GM18873 (cell line): Measurements from ENCODE around the gene CSNK2B.

Experiments used
- ATAC-seq: cut with Tn5 transposase; IDR thresholded peaks from one replicate; pipeline ENCODE4 v1.9.1; 2021; ENCODE audit warnings: mild to moderate bottlenecking, moderate library complexity, moderate number of reproducible peaks; ENCODE audit not compliant: unreplicated experiment, low FRiP score

CSNK2B gene

GRCh38 chr6:31665501-31666336 is at the start of gene CSNK2B:
Gene CSNK2B (plus strand): TSS chr6:31666080. CDS start chr6:31666832, 752 bp downstream.
- peak; percentile 79 for ATAC-seq

- no peak for ATAC-seq
These were observed 48.9 kb upstream of the CSNK2B start for GRCh38 chr6:31617010-31617409.

- ATAC-seq = peak; percentile 57
These were observed 45.9 kb upstream of the CSNK2B start for GRCh38 chr6:31619805-31620585.

- ATAC-seq = peak; percentile 24
These were observed 45.1 kb upstream of the CSNK2B start, which contains the start of gene PRRC2A for GRCh38 chr6:31620586-31621319. Gene PRRC2A (plus strand): TSS chr6:31620715. CDS start chr6:31622790, 2,075 bp downstream.

- ATAC-seq = no peak
These were observed 44.5 kb upstream of the CSNK2B start for GRCh38 chr6:31621320-31621939.

GRCh38 chr6:31621991-31622390 is 43.9 kb upstream of the CSNK2B start:
- ATAC-seq = no peak

- ATAC-seq = no peak
These were observed 43.2 kb upstream of the CSNK2B start for GRCh38 chr6:31622684-31623091.

DNA sequence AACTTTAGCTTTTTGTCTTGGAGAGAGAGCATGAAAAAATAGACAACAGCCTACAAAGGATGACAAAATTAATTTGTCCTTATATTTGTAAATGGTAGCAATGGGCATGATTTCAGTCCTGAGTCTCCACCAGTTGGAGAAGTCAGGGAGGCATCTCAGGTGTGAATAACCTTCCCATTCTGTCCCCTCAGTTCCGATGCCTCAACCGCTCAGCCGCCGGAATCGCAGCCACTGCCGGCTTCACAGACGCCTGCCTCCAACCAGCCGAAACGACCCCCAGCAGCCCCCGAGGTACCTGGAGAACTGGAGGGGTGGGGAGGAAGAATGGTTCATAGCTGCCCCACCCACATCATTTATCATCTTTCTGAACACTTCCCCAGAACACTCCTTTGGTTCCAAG is 41.8 kb upstream of the CSNK2B start:
- ATAC-seq = no peak

GRCh38 chr6:31626952-31627351 is 38.9 kb upstream of the CSNK2B start:
- ATAC-seq = no peak

GRCh38 chr6:31627690-31628287 is 38.1 kb upstream of the CSNK2B start:
- no peak for ATAC-seq

DNA sequence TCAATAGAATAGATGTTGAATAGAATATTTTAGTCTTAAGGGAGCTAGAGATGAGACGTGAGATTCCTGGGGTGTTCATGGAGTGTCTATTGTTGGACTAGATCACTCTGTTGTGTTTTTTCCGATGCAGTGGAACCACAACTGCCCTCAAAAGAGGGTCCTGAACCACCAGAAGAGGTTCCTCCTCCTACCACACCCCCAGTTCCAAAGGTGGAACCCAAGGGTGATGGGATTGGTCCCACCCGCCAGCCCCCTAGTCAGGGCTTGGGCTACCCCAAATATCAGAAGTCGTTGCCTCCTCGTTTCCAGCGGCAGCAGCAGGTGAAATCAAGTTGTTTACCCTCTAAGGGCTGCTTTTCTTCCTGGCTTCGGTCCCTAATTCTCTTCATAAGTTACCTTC is 36.9 kb upstream of the CSNK2B start:
- ATAC-seq = no peak

DNA sequence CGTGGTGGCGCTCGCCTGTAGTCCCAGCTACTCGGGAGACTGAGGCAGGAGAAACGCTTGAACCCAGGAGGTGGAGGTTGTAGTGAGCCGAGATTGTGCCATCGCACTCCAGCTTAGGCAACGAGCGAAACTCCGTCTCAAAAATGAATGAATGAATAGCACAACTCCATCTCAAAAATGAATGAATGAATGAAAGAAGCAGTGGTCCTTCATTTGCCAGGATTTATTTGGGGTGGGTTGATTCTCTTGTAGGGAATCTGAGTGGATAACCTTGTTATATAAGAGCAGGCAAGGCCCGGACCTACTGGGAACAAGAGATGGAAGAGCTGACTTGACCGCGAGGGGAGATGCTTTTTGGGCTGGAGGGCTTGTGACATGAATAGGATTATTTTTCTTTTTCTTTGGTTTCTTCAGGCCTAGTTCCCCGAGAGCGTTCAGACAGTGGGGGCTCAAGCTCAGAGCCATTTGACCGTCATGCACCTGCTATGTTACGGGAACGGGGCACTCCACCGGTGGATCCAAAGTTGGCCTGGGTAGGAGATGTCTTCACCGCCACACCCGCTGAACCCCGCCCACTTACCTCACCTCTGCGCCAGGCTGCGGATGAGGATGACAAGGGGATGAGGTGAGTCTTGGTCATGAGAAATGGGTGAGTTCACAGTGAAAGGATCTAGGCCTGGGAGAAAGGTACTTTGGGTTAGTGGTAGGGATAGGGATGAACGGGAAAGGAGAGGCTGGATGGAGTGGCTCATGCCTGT is 35.5 kb upstream of the CSNK2B start:
- no peak for ATAC-seq

GRCh38 chr6:31631209-31631608 is 34.7 kb upstream of the CSNK2B start:
- no peak for ATAC-seq

GRCh38 chr6:31631681-31632278 is 34.1 kb upstream of the CSNK2B start:
- ATAC-seq = no peak

- ATAC-seq = no peak
These were observed 33.5 kb upstream of the CSNK2B start for GRCh38 chr6:31632279-31632946.

DNA sequence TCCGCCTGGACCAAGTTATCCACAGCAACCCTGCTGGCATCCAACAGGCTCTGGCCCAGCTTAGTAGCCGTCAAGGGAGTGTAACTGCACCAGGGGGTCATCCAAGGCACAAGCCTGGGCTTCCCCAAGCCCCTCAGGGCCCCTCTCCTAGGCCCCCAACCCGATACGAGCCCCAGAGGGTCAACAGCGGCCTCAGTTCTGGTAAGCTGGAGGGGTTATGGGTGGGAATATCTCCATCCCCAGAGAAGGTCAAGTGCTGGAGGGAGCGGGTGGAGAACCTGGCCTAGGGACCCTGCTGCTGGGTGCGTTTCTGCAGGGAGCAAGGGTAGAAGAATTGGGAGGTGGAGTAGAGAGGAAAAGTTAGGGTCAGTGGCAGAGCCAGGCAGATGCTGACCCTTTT is 32.4 kb upstream of the CSNK2B start:
- ATAC-seq = no peak

DNA sequence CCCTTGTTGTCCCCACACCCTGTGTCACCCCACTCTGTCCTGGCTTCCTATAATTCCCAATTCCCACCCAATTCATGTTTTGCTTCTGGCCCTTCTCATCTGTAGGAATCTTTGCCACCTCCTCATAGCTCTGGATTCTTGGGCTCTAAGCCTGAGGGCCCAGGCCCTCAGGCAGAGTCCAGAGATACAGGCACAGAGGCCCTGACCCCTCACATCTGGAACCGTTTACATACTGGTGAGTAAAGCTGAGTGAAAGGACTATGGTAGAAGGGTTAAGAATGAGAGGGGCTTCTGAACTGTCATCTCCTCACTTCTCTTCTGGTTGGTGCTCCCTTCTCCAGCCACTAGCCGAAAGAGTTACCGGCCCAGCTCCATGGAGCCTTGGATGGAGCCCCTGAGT is 31.7 kb upstream of the CSNK2B start:
- no peak for ATAC-seq

- ATAC-seq = no peak
These were observed 30.8 kb upstream of the CSNK2B start for GRCh38 chr6:31634969-31635575.
